Measurements from ENCODE around the gene LTN1.

Gene LTN1

GRCh38 chr21:28906841-28907240 is 85.8 kb downstream of the LTN1 start:
- TF ChIP-seq FOXP2 (optimal IDR thresholded peaks at IDR 0.05; ENCODE audit: borderline replicate concordance, extremely low read depth, extremely low read length, insufficient read depth): no peak
- TF ChIP-seq REST (IDR thresholded peaks at IDR 0.05; ENCODE audit: insufficient read depth in 1 of 2, low read depth in 2 of 2, low read length in 2 of 2): no peak
- TF ChIP-seq POLR2AphosphoS5 (IDR thresholded peaks at IDR 0.05; ENCODE audit: low read depth, low read length): no peak
- no peak for TF ChIP-seq TAF1 (IDR thresholded peaks at IDR 0.05; ENCODE audit: borderline replicate concordance, insufficient read depth, low read length)
- no peak for TF ChIP-seq SIN3A (IDR thresholded peaks at IDR 0.05; ENCODE audit: borderline replicate concordance, insufficient read depth, low read length)

GRCh38 chr21:28906236-28906635 is 86.4 kb downstream of the LTN1 start:
- TF ChIP-seq FOXP2 (optimal IDR thresholded peaks at IDR 0.05; ENCODE audit: borderline replicate concordance, extremely low read depth, extremely low read length, insufficient read depth) (no peak), TAF1 (IDR thresholded peaks at IDR 0.05; ENCODE audit: borderline replicate concordance, insufficient read depth, low read length) (no peak), SIN3A (IDR thresholded peaks at IDR 0.05; ENCODE audit: borderline replicate concordance, insufficient read depth, low read length) (no peak), REST (IDR thresholded peaks at IDR 0.05; ENCODE audit: insufficient read depth in 1 of 2, low read depth in 2 of 2, low read length in 2 of 2) (no peak), POLR2AphosphoS5 (IDR thresholded peaks at IDR 0.05; ENCODE audit: low read depth, low read length) (no peak)

GRCh38 chr21:28904961-28905435 is 87.7 kb downstream of the LTN1 start:
- no peak for TF ChIP-seq POLR2AphosphoS5 (IDR thresholded peaks at IDR 0.05; ENCODE audit: low read depth, low read length)
- no peak for TF ChIP-seq REST (IDR thresholded peaks at IDR 0.05; ENCODE audit: insufficient read depth in 1 of 2, low read depth in 2 of 2, low read length in 2 of 2)
- no peak for TF ChIP-seq FOXP2 (optimal IDR thresholded peaks at IDR 0.05; ENCODE audit: borderline replicate concordance, extremely low read depth, extremely low read length, insufficient read depth)
- no peak for TF ChIP-seq TAF1 (IDR thresholded peaks at IDR 0.05; ENCODE audit: borderline replicate concordance, insufficient read depth, low read length)

GRCh38 chr21:28903448-28903847 is 89.2 kb downstream of the LTN1 start:
- TF ChIP-seq FOXP2 (optimal IDR thresholded peaks at IDR 0.05; ENCODE audit: borderline replicate concordance, extremely low read depth, extremely low read length, insufficient read depth) (no peak), POLR2AphosphoS5 (IDR thresholded peaks at IDR 0.05; ENCODE audit: low read depth, low read length) (no peak), TAF1 (IDR thresholded peaks at IDR 0.05; ENCODE audit: borderline replicate concordance, insufficient read depth, low read length) (no peak), SIN3A (IDR thresholded peaks at IDR 0.05; ENCODE audit: borderline replicate concordance, insufficient read depth, low read length) (no peak), REST (IDR thresholded peaks at IDR 0.05; ENCODE audit: insufficient read depth in 1 of 2, low read depth in 2 of 2, low read length in 2 of 2) (no peak)

- TF ChIP-seq FOXP2 (optimal IDR thresholded peaks at IDR 0.05; ENCODE audit: borderline replicate concordance, extremely low read depth, extremely low read length, insufficient read depth) (no peak), REST (IDR thresholded peaks at IDR 0.05; ENCODE audit: insufficient read depth in 1 of 2, low read depth in 2 of 2, low read length in 2 of 2) (no peak), POLR2AphosphoS5 (IDR thresholded peaks at IDR 0.05; ENCODE audit: low read depth, low read length) (no peak), SIN3A (IDR thresholded peaks at IDR 0.05; ENCODE audit: borderline replicate concordance, insufficient read depth, low read length) (no peak)
These were observed 92.2 kb downstream of the LTN1 start for GRCh38 chr21:28900481-28900880.

All from PFSK-1 (cell line).